ENCODE data around the gene CPXM1.

CPXM1 gene

DNA sequence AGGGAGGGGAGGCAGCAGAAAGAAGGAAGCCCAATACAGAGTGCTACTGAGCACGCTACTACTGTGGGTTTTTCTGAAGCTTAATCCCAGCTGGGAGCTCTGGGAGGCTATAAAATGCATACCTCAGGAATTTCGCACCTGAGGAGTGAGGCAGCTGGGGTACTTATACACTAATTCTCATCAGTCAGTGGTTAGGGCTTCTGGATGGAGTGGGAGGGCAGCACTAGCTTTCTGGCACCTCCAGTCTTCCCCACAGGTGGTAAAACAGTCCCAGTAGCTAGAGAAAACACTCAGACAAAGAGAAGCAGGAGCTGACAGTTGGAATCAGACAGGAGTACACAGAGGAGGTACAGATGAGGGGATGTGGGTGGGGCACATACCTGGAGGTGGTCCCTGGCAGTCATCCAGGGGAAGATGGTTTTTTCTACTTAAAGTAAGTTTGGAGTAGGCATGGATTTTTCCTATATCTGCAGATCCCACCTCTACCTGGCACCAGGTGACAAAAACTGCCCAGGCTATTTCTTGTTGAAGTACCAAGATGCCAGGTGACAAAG lies 37.8 kb downstream of the CPXM1 start:
- no peak for DNase-seq

- DNase-seq = no peak
Measured at GRCh38 chr20:2761885-2762284, 38.5 kb downstream of the CPXM1 start.

DNA sequence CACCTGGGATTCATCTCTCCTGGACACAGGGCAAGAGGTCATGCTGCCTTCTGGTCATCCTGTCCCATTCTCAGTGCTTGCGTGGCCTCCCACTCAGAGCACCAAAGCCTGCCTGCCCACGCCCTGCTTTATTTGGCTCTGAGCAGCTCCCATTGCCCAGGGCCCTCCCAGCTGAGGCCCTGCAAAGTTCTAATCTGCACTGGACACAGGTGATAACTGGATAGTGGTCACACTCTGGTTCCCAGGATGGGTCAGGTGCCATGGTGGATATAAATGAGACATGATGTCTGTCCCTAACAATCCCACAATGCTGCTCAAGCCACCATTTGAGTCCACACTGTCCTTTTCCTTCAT lies 39.5 kb downstream of the CPXM1 start:
- no peak for DNase-seq

- no peak for DNase-seq
Measured at GRCh38 chr20:2760297-2760951, 40.0 kb downstream of the CPXM1 start.

GRCh38 chr20:2759603-2760296 lies 40.7 kb downstream of the CPXM1 start:
- DNase-seq = no peak

DNA sequence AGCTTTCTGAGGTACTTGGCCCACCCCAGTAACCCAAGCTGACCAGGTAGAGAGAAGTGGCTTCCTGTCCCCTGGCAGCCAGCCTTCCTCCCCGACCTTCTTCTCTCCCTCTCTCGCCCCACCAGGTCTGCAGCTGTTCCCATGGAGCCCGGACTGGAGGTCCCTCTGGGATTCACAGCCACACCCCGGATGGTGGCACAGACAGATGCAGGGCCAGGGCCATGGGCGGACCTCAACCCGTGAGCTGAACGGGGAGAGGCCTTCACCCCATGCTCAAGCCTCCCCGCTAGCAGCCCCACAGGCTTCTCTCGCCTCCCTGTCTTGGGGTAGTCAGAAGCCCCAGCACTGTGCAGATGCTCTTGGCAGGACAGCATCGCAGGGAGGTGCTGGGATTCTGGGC lies 41.3 kb downstream of the CPXM1 start:
- no peak for DNase-seq

DNA sequence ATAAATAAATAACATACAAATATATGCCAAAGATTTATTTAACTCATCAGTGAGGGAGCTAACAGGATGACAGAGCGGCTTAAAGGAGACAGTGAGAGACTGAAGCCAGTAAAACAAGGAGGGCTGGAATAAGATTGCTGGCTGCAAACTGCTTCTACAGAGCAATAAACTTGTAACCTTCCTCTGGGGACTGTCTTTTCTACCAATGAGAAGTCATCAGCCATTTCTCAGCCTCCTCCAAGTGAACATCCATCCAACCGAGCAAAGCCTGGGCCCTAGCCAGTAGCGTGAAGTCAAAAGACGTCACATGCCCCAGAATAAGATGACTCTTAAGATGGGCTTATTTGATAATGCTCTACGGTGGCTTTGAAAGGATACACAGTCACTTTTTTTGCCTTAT lies 42.5 kb downstream of the CPXM1 start:
- DNase-seq = no peak

DNA sequence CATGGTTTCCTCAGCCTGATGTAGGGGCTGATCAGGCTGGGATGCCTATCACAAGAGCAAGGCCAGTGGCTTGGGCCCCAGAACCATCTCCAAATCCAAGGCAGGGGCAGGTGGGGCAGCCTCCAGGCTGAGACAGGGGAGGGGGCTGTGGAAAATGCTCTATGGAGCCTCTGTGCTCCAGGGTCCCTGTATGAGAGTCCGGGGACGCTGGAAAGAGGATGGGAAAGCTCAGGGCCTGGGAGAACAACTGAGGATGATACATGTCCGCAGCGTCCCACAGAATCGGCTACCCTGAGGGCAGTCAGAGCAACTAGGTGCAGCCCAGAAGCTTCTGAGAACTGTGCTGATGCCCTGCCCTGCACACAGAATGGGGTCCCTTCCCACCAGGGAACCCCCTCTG lies 43.4 kb downstream of the CPXM1 start:
- no peak for DNase-seq

DNA sequence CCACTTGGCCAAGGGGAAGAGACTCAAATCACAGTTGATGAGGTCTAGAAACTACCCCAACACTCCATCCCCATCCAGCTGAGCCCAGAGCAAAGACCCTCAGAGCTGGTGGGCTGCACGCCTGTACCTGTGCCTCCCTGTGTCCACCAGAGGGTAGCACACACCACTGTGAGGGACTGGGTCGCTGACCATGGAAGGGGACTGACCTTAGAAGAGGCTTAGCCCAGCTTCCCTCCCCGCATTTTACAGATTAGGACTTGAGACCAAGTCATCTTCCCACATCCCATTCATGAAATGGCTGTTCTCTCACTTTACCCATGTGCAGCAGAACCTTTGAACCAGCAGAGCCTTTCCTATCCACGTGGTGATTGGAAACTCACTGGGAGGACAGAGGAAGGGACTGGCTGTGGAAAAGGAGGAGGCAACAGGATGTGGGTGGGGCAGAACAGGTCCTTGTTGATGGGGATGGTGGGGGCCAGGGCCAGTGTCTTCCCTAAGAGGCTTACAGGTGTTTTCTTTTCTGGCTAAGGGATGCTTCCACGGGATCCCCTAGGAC lies 44.3 kb downstream of the CPXM1 start:
- no peak for DNase-seq

- DNase-seq = no peak
Measured at GRCh38 chr20:2755451-2756055, 44.9 kb downstream of the CPXM1 start.

DNA sequence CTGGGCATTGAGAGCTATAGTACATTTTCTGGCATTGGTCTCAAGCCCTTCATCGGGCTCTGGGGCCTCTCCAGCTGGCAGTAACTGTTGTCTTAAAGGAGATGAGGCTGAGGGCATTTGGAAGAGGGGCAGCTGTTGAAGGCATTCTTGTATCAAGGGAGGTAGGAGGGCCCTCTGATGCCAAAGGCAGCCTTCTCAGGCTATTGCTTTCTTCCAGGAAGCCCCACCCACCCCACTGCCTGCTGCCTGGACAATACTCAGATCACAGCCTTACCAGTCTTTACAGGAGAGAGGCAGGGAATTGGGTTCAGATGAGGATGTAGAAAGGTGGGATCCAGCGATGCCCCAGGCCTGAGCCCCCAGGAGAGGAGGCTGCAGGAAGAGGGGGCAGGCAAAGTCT lies 46.0 kb downstream of the CPXM1 start:
- no peak for DNase-seq

GRCh38 chr20:2753461-2754040 lies 46.9 kb downstream of the CPXM1 start:
- DNase-seq = no peak

- DNase-seq = peak; percentile 42
Measured at GRCh38 chr20:2752567-2753460, 47.6 kb downstream of the CPXM1 start.

DNA sequence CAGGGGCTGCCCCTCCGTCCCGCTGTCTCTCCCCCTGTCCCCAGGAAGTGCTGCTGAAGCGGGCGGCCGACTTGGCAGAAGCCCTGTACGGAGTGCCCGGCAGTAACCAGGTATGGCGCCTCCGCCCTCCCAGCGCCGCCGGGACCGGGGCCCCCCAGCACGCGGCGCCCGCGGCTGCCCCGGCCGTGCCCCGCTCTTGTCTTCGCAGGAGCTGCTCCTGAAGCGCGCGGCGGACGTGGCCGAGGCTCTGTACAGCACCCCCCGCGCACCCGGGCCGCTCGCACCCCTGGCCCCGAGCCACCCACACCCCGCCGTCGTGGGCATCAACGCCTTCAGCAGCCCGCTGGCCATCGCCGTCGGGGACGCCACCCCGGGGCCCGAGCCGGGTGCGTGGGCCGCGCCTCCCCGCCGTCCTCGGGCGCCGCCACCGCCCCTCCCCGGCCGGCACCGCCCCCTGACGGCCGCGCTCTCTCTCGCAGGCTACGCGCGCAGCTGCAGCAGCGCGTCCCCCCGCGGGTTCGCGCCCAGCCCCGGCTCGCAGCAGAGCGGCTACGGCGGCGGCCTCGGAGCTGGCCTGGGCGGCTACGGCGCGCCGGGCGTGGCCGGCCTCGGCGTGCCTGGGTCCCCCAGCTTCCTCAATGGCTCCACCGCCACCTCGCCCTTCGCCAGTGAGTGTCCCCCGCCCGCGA lies 48.4 kb downstream of the CPXM1 start:
- peak; percentile 66 for DNase-seq

DNA sequence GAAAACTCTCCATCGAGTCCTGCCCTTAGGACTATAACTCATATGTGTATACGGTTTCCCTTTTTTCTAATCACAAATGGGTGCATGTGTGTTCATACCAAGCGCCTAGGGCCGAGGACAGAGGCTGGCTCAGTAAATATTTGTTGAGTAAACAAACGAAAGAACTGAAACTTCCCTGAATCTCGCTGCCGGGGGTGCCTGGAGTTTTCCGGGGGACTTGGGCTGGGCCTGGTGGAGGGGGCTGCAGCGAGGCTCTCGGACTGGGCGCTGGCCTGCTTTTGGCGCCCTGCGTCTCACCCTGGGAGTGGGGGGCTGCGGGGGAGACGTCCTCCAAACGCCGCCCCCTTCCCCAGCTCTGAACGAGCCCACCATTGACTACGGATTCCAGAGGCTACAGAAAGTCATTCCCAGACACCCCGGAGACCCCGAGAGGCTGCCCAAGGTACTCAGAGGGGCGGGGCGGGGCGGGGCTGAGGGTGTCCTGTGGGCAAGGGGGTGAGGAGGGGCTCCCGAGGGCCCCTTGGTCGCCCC lies 49.0 kb downstream of the CPXM1 start:
- DNase-seq = no peak

- DNase-seq = no peak
Measured at GRCh38 chr20:2750491-2751251, 49.8 kb downstream of the CPXM1 start.

GRCh38 chr20:2749951-2750490 lies 50.4 kb downstream of the CPXM1 start:
- no peak for DNase-seq

- no peak for DNase-seq
Measured at GRCh38 chr20:2749343-2749950, 51.0 kb downstream of the CPXM1 start.

GRCh38 chr20:2748551-2749342 lies 51.7 kb downstream of the CPXM1 start:
- DNase-seq = no peak

Measured in stimulated activated CD4-positive, alpha-beta T cell treated with anti-CD3 and anti-CD28 coated beads, Interleukin-4, amount 100 ng/mL, for 1 hour (primary cell).